H9 (cell line): ENCODE measurements around the gene VCY1B. TPM values are rescaled to one million over a fixed set of nuclear protein-coding genes. Genes with fewer than 3 reads are reported as not detected.
"Not testable (repeated sequence)": the region's sequence is repeated elsewhere in the genome, so short reads cannot be mapped to it uniquely, and the experiment has no call there.

Experiments
- DNase-seq: peaks from one replicate; pipeline ENCODE4 v3.0.0-alpha.2; 2017
- H2AFZ ChIP-seq: one replicate; pipeline ENCODE4 v1.6.1; 2013; ENCODE audit warnings: mild to moderate bottlenecking, low read length, control low read depth, moderate library complexity
- H2AK5ac ChIP-seq: 2 replicates; pipeline ENCODE4 v1.6.1; 2013; ENCODE audit warnings: low read length, control low read depth, mixed read lengths; ENCODE audit not compliant: insufficient read length
- H2BK120ac ChIP-seq: one replicate; pipeline ENCODE4 v1.6.1; 2013; ENCODE audit warnings: low read depth, mild to moderate bottlenecking, low read length, control low read depth, inconsistent platforms; ENCODE audit not compliant: poor library complexity, severe bottlenecking
- H2BK12ac ChIP-seq: 2 replicates; pipeline ENCODE4 v1.6.1; 2013; ENCODE audit warnings: low read length, control low read depth, mixed read lengths, low read depth; ENCODE audit not compliant: insufficient read length
- H2BK15ac ChIP-seq: 2 replicates; pipeline ENCODE4 v1.6.1; 2013; ENCODE audit warnings: low read depth, low read length, control low read depth
- H2BK20ac ChIP-seq: one replicate; pipeline ENCODE4 v1.6.1; 2013; ENCODE audit warnings: low read depth, mild to moderate bottlenecking, low read length, control low read depth, inconsistent platforms; ENCODE audit not compliant: poor library complexity, severe bottlenecking
- H2BK5ac ChIP-seq: 2 replicates; pipeline ENCODE4 v1.6.1; 2013; ENCODE audit warnings: low read length, control low read depth, mixed read lengths; ENCODE audit not compliant: insufficient read length
- H3K14ac ChIP-seq: 2 replicates; pipeline ENCODE4 v1.6.1; 2013; ENCODE audit warnings: low read length, control low read depth; ENCODE audit not compliant: insufficient read depth
- H3K18ac ChIP-seq: 2 replicates; pipeline ENCODE4 v1.6.1; 2013; ENCODE audit warnings: low read depth, mild to moderate bottlenecking, mixed read lengths, low read length, control low read depth; ENCODE audit not compliant: insufficient read length
- H3K23ac ChIP-seq: 2 replicates; pipeline ENCODE4 v1.6.1; 2013; ENCODE audit warnings: low read length, control low read depth, mixed read lengths, low read depth; ENCODE audit not compliant: insufficient read length
- H3K23me2 ChIP-seq: 2 replicates; pipeline ENCODE4 v1.6.1; 2013; ENCODE audit warnings: low read depth, mild to moderate bottlenecking, mixed read lengths, low read length, control low read depth; ENCODE audit not compliant: insufficient read length, poor library complexity, severe bottlenecking
- H3K27ac ChIP-seq: 2 replicates; pipeline ENCODE4 v1.5.1; 2013; ENCODE audit warnings: low read length, control low read depth, mixed read lengths, low read depth; ENCODE audit not compliant: insufficient read length
- H3K27me3 ChIP-seq: 2 replicates; pipeline ENCODE4 v1.6.1; 2013; ENCODE audit warnings: low read length, control low read depth, inconsistent platforms; ENCODE audit not compliant: insufficient read depth
- H3K4ac ChIP-seq: 2 replicates; pipeline ENCODE4 v1.6.1; 2013; ENCODE audit warnings: low read depth, mild to moderate bottlenecking, control low read depth, inconsistent platforms, low read length, moderate library complexity
- H3K4me1 ChIP-seq: 2 replicates; pipeline ENCODE4 v1.6.1; 2013; ENCODE audit warnings: low read length, control low read depth, inconsistent platforms; ENCODE audit not compliant: insufficient read depth
- H3K4me2 ChIP-seq: 2 replicates; pipeline ENCODE4 v1.6.1; 2013; ENCODE audit warnings: low read length, control low read depth, mixed read lengths; ENCODE audit not compliant: insufficient read length, insufficient read depth
- H3K56ac ChIP-seq: 2 replicates; pipeline ENCODE4 v1.6.1; 2013; ENCODE audit warnings: low read depth, mild to moderate bottlenecking, mixed read lengths, low read length, control low read depth; ENCODE audit not compliant: insufficient read length
- H3K79me1 ChIP-seq: 2 replicates; pipeline ENCODE4 v1.6.1; 2013; ENCODE audit warnings: low read depth, mild to moderate bottlenecking, moderate library complexity, low read length, control low read depth, inconsistent platforms; ENCODE audit not compliant: insufficient read depth, poor library complexity, severe bottlenecking
- H3K79me2 ChIP-seq: 2 replicates; pipeline ENCODE4 v1.6.1; 2013; ENCODE audit warnings: low read length, control low read depth, inconsistent platforms; ENCODE audit not compliant: insufficient read depth
- H3K9ac ChIP-seq: 2 replicates; pipeline ENCODE4 v1.6.1; 2013; ENCODE audit warnings: low read length, control low read depth, mixed read lengths; ENCODE audit not compliant: insufficient read length; ENCODE audit errors: extremely low read depth
- H3K9me3 ChIP-seq: one replicate; pipeline ENCODE4 v1.6.1; 2013; ENCODE audit warnings: low read depth, low read length, inconsistent platforms; ENCODE audit not compliant: control insufficient read depth
- H3T11ph ChIP-seq: one replicate; pipeline ENCODE4 v1.6.1; 2013; ENCODE audit warnings: mild to moderate bottlenecking, low read length, control low read depth, inconsistent platforms
- H4K20me1 ChIP-seq: one replicate; pipeline ENCODE4 v1.6.1; 2013; ENCODE audit not compliant: control insufficient read depth, insufficient read length, insufficient read depth
- H4K5ac ChIP-seq: 2 replicates; pipeline ENCODE4 v1.6.1; 2013; ENCODE audit warnings: low read depth, mild to moderate bottlenecking, mixed read lengths, low read length, control low read depth; ENCODE audit not compliant: insufficient read length
- H4K8ac ChIP-seq: replicated peaks from 2 replicates; pipeline ENCODE4 v1.6.1; 2013; ENCODE audit warnings: low read length, control low read depth, mixed read lengths, low read depth; ENCODE audit not compliant: insufficient read length
- H4K91ac ChIP-seq: 2 replicates; pipeline ENCODE4 v1.6.1; 2013; ENCODE audit warnings: low read depth, mild to moderate bottlenecking, moderate library complexity, mixed read lengths, low read length, control low read depth; ENCODE audit not compliant: insufficient read length
- H3K27ac Mint-ChIP-seq, 3 experiments: 2 replicates in 2 of 3; 3 replicates in 1 of 3; pipeline ENCODE4 v1.8.0; 2020 to 2021; ENCODE audit warnings: mixed read lengths in 3 of 3, mild to moderate bottlenecking in 1 of 3, moderate library complexity in 1 of 3
- H3K27me3 Mint-ChIP-seq: 2 replicates; pipeline ENCODE4 v1.8.0; 2021; ENCODE audit warnings: low read depth, mild to moderate bottlenecking, moderate library complexity, mixed read lengths
- H3K36me3 Mint-ChIP-seq, 3 experiments: 2 replicates in 2 of 3; 3 replicates in 1 of 3; pipeline ENCODE4 v1.8.0; 2020 to 2021; ENCODE audit warnings: low read depth in 3 of 3, mixed read lengths in 3 of 3; ENCODE audit not compliant: insufficient read depth in 1 of 3
- H3K4me1 Mint-ChIP-seq, 2 experiments: 2 replicates each; pipeline ENCODE4 v1.8.0; 2020; ENCODE audit warnings: mixed read lengths in 2 of 2
- H3K4me3 Mint-ChIP-seq, 2 experiments: 2 replicates in 1 of 2; 3 replicates in 1 of 2; pipeline ENCODE4 v1.8.0; 2020 to 2021; ENCODE audit warnings: mild to moderate bottlenecking in 2 of 2, mixed read lengths in 2 of 2, moderate library complexity in 1 of 2
- H3K9me3 Mint-ChIP-seq, 2 experiments: 2 replicates in 1 of 2; 3 replicates in 1 of 2; pipeline ENCODE4 v1.8.0; 2020; ENCODE audit warnings: mild to moderate bottlenecking in 2 of 2, mixed read lengths in 2 of 2, moderate library complexity in 1 of 2
- WGBS: extraction: QIAGEN DNeasy Blood & Tissue Kit; methylation state at CpG from one replicate; pipeline ENCODE4 v1.1.7; 2013; ENCODE audit warnings: missing lambda C conversion rate, low lambda C conversion rate, mixed read lengths; ENCODE audit not compliant: insufficient read length; ENCODE audit errors: extremely low coverage; 5-methylcytosine and 5-hydroxymethylcytosine counted together
- total RNA-seq: library from RNA; stranded (reverse); gene quantifications from 2 replicates; pipeline ENCODE4 v1.2.1, GENCODE V29; 2021

Gene VCY1B
- total RNA-seq, 1 experiment from 2014 or later = not detected

DNA sequence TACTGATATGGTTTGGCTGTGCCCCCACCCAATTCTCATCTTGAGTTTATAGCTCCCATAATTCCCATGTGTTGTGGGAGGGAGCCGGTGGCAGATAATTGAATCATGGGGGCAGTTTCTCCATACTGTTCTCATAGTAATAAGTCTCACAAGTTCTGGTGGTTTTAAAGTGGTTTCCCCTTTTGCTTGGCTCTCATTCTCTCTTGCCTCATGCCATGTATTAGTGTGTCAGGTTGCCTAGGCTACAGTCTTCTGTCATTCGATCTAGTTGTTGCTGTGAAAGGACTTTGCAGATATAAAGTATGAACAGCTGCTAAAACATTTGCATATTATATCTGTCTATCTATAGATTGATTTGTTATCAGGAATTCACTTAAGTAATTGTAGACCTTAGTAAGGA lies 25.6 kb upstream of the VCY1B start:
- not testable (repeated sequence) for H4K8ac ChIP-seq, H3K36me3 Mint-ChIP-seq, H3K9ac ChIP-seq, H3K4me1 Mint-ChIP-seq, H3K79me2 ChIP-seq, H2BK12ac ChIP-seq, H3T11ph ChIP-seq, H2AFZ ChIP-seq, H4K20me1 ChIP-seq, H4K91ac ChIP-seq, H3K9me3 ChIP-seq, H3K23ac ChIP-seq, H3K9me3 Mint-ChIP-seq, H3K18ac ChIP-seq, H3K23me2 ChIP-seq, H3K27me3 ChIP-seq, H2AK5ac ChIP-seq, H3K4me3 Mint-ChIP-seq, H3K14ac ChIP-seq, H3K4ac ChIP-seq, H3K27me3 Mint-ChIP-seq, H3K4me2 ChIP-seq, H3K56ac ChIP-seq, H2BK120ac ChIP-seq, DNase-seq, H4K5ac ChIP-seq, H2BK20ac ChIP-seq, H2BK15ac ChIP-seq, H2BK5ac ChIP-seq, H3K79me1 ChIP-seq, H3K27ac ChIP-seq, H3K27ac Mint-ChIP-seq, H3K4me1 ChIP-seq
- WGBS = no CpG with 5 or more reads among the region's 2 CpGs
